B cell (primary cell): ENCODE measurements around the gene TMPRSS11A. TPM values are rescaled to one million over a fixed set of nuclear protein-coding genes. Genes with fewer than 3 reads are reported as not detected.

Experiments used
- ATAC-seq: fragments of 200-7000 bp; cut with Tn5 transposase; one replicate; pipeline ENCODE4 v1.10.0; 2021; ENCODE audit warnings: low read depth, mild to moderate bottlenecking, moderate number of reproducible peaks, moderate library complexity
- CTCF ChIA-PET: fragments of 350-600 bp; sonication (Branson Sonifier 250); formaldehyde crosslinking; loops from one replicate; lab custom pipeline; 2021; ENCODE audit warnings: antibody characterized with exemption, inconsistent platforms; lab: Charles Lee
- POLR2A ChIA-PET: fragments of 350-600 bp; sonication (Branson Sonifier 250); formaldehyde crosslinking; loops from one replicate; lab custom pipeline; 2021; ENCODE audit warnings: antibody characterized with exemption; lab: Charles Lee
- DNase-seq: peaks from one replicate; pipeline ENCODE4 v3.0.0; 2013
- H2AFZ ChIP-seq: 2 replicates; pipeline ENCODE4 v1.6.1; 2012; ENCODE audit warnings: mild to moderate bottlenecking, low read depth, low read length; ENCODE audit not compliant: insufficient read depth, poor library complexity, severe bottlenecking
- H3K27ac ChIP-seq, 2 donors: 1 replicate in 1 of 2; 2 replicates in 1 of 2; pipeline ENCODE4 v1.5.1; 2012 to 2013; ENCODE audit warnings: low read length in 2 of 2, mild to moderate bottlenecking in 2 of 2, moderate library complexity in 1 of 2
- H3K27me3 ChIP-seq, 4 experiments: fragments of 200-600 bp in 1 of 4; sonication (generic) in 1 of 4; replicated peaks in 1 of 4; 1 replicate in 2 of 4; 2 replicates in 2 of 4; pipeline versions ENCODE4 v1.6.1 to v1.7.0; 2013 to 2016; ENCODE audit warnings: low read length in 3 of 4, mild to moderate bottlenecking in 2 of 4, mixed read lengths in 1 of 4, moderate library complexity in 1 of 4; ENCODE audit not compliant: insufficient read depth in 4 of 4, control insufficient read depth in 3 of 4; ENCODE audit errors: control extremely low read depth in 1 of 4
- H3K36me3 ChIP-seq, 2 experiments: replicated peaks in 1 of 2; 1 replicate in 1 of 2; 2 replicates in 1 of 2; pipeline versions ENCODE4 v1.6.1 to v1.7.1; 2013; ENCODE audit warnings: low read length in 1 of 2; ENCODE audit not compliant: insufficient read depth in 2 of 2, control insufficient read depth in 1 of 2; ENCODE audit errors: control extremely low read depth in 1 of 2, extremely low read depth in 1 of 2
- H3K4me1 ChIP-seq, 2 donors: fragments of 200-600 bp in 1 of 2; sonication (generic) in 1 of 2; 1 replicate in 1 of 2; 2 replicates in 1 of 2; pipeline versions ENCODE4 v1.5.1 to v1.6.1; 2013 to 2017; ENCODE audit warnings: low read length in 2 of 2; ENCODE audit not compliant: control insufficient read depth in 2 of 2, insufficient read depth in 2 of 2
- H3K4me2 ChIP-seq: replicated peaks from 2 replicates; pipeline ENCODE3; 2012; ENCODE audit warnings: mild to moderate bottlenecking, low read depth, low read length; ENCODE audit not compliant: poor library complexity, severe bottlenecking
- H3K4me3 ChIP-seq, 5 experiments: fragments of 200-600 bp in 1 of 5; sonication (generic) in 1 of 5; 1 replicate in 3 of 5; 2 replicates in 2 of 5; pipeline versions ENCODE4 v1.5.1 to v1.7.0; 2011 to 2016; ENCODE audit warnings: low read length in 4 of 5, mild to moderate bottlenecking in 4 of 5, low read depth in 2 of 5, control low read depth in 1 of 5, moderate library complexity in 1 of 5; ENCODE audit not compliant: insufficient read depth in 1 of 5; ENCODE audit errors: control extremely low read depth in 1 of 5, extremely low read depth in 1 of 5
- H3K79me2 ChIP-seq: fragments of 200-600 bp; sonication (generic); one replicate; pipeline ENCODE4 v1.6.0; 2016; ENCODE audit warnings: low read length; ENCODE audit not compliant: control insufficient read depth, insufficient read depth
- H3K9ac ChIP-seq: fragments of 200-600 bp; sonication (generic); 2 replicates; pipeline ENCODE4 v1.6.1; 2017; ENCODE audit warnings: mild to moderate bottlenecking, low read length, moderate library complexity
- H3K9me3 ChIP-seq, 3 donors: one replicate each; pipeline versions ENCODE4 v1.6.1 to v1.7.1; 2013; ENCODE audit warnings: low read length in 2 of 3; ENCODE audit not compliant: control insufficient read depth in 2 of 3, insufficient read depth in 1 of 3; ENCODE audit errors: control extremely low read depth in 1 of 3
- H4K20me1 ChIP-seq: 2 replicates; pipeline ENCODE4 v1.6.0; 2012; ENCODE audit warnings: mild to moderate bottlenecking, low read length; ENCODE audit not compliant: insufficient read depth, control insufficient read depth, poor library complexity, severe bottlenecking
- H3K27ac Mint-ChIP-seq: one replicate; pipeline ENCODE4 v1.8.0; 2021; ENCODE audit warnings: mixed read lengths
- H3K27me3 Mint-ChIP-seq: one replicate; pipeline ENCODE4 v1.8.0; 2021; ENCODE audit warnings: mixed read lengths
- H3K4me1 Mint-ChIP-seq: one replicate; pipeline ENCODE4 v1.8.0; 2021; ENCODE audit warnings: mixed read lengths
- H3K4me3 Mint-ChIP-seq: one replicate; pipeline ENCODE4 v1.8.0; 2021; ENCODE audit warnings: mixed read lengths
- H3K9me3 Mint-ChIP-seq: one replicate; pipeline ENCODE4 v1.8.0; 2022; ENCODE audit warnings: mixed read lengths; ENCODE audit not compliant: insufficient read depth
- EZH2 ChIP-seq: IDR thresholded peaks from 2 replicates; pipeline ENCODE4 v1.6.1; 2012; ENCODE audit warnings: borderline replicate concordance, low read depth, mild to moderate bottlenecking, moderate library complexity, low read length; ENCODE audit not compliant: insufficient read depth, poor library complexity, severe bottlenecking
- WGBS: methylation state at CpG from one replicate; pipeline ENCODE4 v1.1.5; 2013; ENCODE audit warnings: missing lambda C conversion rate; ENCODE audit not compliant: insufficient coverage; 5-methylcytosine and 5-hydroxymethylcytosine counted together
- intact Hi-C: fragments of 100-400 bp; cut with micrococcal nuclease; formaldehyde crosslinking; loops from one replicate; pipeline ENCODE4 v1.10.0; 2022
- polyA plus RNA-seq: library from polyadenylated mRNA; depleted of rRNA; stranded (reverse); fragments of >200 nt; gene quantifications from 2 replicates; pipeline ENCODE4 v1.2.3, GENCODE V29; 2012
- total RNA-seq, 2 donors: library from RNA; stranded (reverse); fragments of 120-200 nt in 1 of 2; gene quantifications; 1 replicate in 1 of 2; 2 replicates in 1 of 2; pipeline versions ENCODE4 v1.2.3 to v1.2.4, GENCODE V29; 2013 to 2022
- TF ChIP-seq, protein P1 (sequence below): fragments of 200-600 bp; IDR thresholded peaks from one replicate; pipeline ENCODE4 v1.8.0; 2022; ENCODE audit warnings: antibody characterized with exemption, mild to moderate bottlenecking

Gene TMPRSS11A
- total and polyA plus RNA-seq, 2 donors (not counting 1 experiment from before 2014, with no cell fraction given) = not detected

DNA sequence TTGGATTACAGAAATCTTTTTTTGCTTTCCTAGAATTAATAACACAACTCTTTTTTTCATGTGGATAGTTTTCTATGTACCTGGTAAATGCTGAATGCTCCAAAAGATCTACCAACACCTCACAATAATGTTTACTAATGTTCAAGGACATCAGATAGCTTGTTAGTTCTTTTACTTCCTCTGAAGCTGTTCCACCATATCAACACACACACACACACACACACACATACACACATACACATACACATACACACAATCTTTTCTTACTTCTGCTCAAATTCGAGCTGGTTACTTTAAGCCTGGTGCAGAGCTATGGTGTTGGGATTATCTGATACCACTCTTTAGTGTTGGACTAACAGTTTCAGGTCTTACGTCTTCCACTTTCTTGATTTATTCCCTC lies 51.2 kb downstream of the TMPRSS11A start:
- H3K27me3 ChIP-seq = peaks cover 0 to 3% (median 0%) of the 10 kb centered on the region in 4 experiments
- H3K4me3 ChIP-seq = no peak overlapping the region
- ATAC-seq (no peak), DNase-seq (no peak)
- TF ChIP-seq, protein P1, sequence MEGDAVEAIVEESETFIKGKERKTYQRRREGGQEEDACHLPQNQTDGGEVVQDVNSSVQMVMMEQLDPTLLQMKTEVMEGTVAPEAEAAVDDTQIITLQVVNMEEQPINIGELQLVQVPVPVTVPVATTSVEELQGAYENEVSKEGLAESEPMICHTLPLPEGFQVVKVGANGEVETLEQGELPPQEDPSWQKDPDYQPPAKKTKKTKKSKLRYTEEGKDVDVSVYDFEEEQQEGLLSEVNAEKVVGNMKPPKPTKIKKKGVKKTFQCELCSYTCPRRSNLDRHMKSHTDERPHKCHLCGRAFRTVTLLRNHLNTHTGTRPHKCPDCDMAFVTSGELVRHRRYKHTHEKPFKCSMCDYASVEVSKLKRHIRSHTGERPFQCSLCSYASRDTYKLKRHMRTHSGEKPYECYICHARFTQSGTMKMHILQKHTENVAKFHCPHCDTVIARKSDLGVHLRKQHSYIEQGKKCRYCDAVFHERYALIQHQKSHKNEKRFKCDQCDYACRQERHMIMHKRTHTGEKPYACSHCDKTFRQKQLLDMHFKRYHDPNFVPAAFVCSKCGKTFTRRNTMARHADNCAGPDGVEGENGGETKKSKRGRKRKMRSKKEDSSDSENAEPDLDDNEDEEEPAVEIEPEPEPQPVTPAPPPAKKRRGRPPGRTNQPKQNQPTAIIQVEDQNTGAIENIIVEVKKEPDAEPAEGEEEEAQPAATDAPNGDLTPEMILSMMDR = no peak
- no peak for TF ChIP-seq EZH2
- Mint-ChIP-seq H3K4me1 (no peaks in the 10 kb centered on the region), H3K27me3 (peaks cover 18% of the 10 kb centered on the region), H3K9me3 (no peaks in the 10 kb centered on the region), H3K4me3 (no peak overlapping the region), H3K27ac (no peak overlapping the region)
- H4K20me1 ChIP-seq = no peaks in the 10 kb centered on the region
- POLR2A ChIA-PET = no interaction called here
- no peaks in the 10 kb centered on the region for H3K79me2 ChIP-seq
- H3K4me1 ChIP-seq = no peaks in the 10 kb centered on the region
- CTCF ChIA-PET = interaction anchor here (1.1 to 1.7 kb wide), 4 partner anchors 11 to 366 kb away, joined by 3 to 4 read pairs (median 4); no protein-coding TSS in a partner anchor
- WGBS = no CpG with 5 or more reads among the region's 2 CpGs
- H2AFZ ChIP-seq = no peak overlapping the region
- intact Hi-C loops = no loop called here
- no peak overlapping the region for H3K27ac ChIP-seq
- H3K9me3 ChIP-seq = no peaks in the 10 kb centered on the region
- no peaks in the 10 kb centered on the region for H3K36me3 ChIP-seq
- no peak overlapping the region for H3K9ac ChIP-seq
- H3K4me2 ChIP-seq = no peak overlapping the region

DNA sequence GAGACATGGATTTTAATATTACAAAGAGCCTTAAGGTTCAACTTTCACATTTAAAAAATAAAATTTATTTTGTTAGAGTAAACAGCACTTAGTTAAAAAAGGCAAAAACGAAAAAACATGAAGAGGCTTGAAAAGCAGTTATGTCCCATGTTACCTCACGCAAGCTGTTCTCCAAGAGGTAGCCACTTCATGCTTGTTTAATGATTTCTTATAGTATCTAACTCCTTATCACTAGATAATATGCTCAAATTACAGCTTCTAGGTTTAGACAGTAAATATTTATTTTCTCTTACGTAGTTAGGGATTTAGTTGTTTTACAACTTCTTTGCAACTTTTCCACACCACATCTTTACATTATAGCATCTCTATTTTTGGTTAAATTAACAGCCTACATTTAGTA lies 51.7 kb downstream of the TMPRSS11A start:
- no peaks in the 10 kb centered on the region for H3K36me3 ChIP-seq
- no peaks in the 10 kb centered on the region for H3K4me1 ChIP-seq
- CTCF ChIA-PET = interaction anchor here (0.7 to 1.8 kb wide), 6 partner anchors 9 to 367 kb away, joined by 3 to 5 read pairs (median 4); partner anchors contain the start of gene CENPC
- no peak overlapping the region for H3K27ac ChIP-seq
- Mint-ChIP-seq H3K9me3 (no peaks in the 10 kb centered on the region), H3K4me1 (no peaks in the 10 kb centered on the region), H3K4me3 (no peak overlapping the region), H3K27ac (no peak overlapping the region), H3K27me3 (peaks cover 18% of the 10 kb centered on the region)
- POLR2A ChIA-PET = no interaction called here
- no peak for ATAC-seq
- H3K79me2 ChIP-seq = no peaks in the 10 kb centered on the region
- DNase-seq = no peak
- H3K9me3 ChIP-seq = no peaks in the 10 kb centered on the region
- TF ChIP-seq, protein P1 = no peak
- no peak for TF ChIP-seq EZH2
- WGBS = no CpG with 5 or more reads among the region's 3 CpGs
- H3K27me3 ChIP-seq = peaks cover 0 to 3% (median 0%) of the 10 kb centered on the region in 4 experiments
- no peak overlapping the region for H3K9ac ChIP-seq
- intact Hi-C loops = no loop called here
- no peaks in the 10 kb centered on the region for H4K20me1 ChIP-seq
- H3K4me3 ChIP-seq = no peak overlapping the region
- no peak overlapping the region for H2AFZ ChIP-seq
- H3K4me2 ChIP-seq = no peak overlapping the region
